Activated effector memory CD4-positive, alpha-beta T cell treated with anti-CD3 and anti-CD28 coated beads, Interleukin-2, amount 50 U/mL, for 16 hours (primary cell): ENCODE results near the gene ARF5.

Source experiments
- DNase-seq: peaks from one replicate; pipeline ENCODE4 v3.0.0-alpha.2; 2020

Gene ARF5

GRCh38 chr7:127589896-127590295, 1.7 kb downstream of the ARF5 start:
- no peak for DNase-seq

GRCh38 chr7:127591189-127591588, 3.0 kb downstream of the ARF5 start:
- DNase-seq, result no peak

GRCh38 chr7:127591591-127591990, 3.4 kb downstream of the ARF5 start:
- no peak for DNase-seq

GRCh38 chr7:127592550-127592949, 4.3 kb downstream of the ARF5 start:
- no peak for DNase-seq

DNA sequence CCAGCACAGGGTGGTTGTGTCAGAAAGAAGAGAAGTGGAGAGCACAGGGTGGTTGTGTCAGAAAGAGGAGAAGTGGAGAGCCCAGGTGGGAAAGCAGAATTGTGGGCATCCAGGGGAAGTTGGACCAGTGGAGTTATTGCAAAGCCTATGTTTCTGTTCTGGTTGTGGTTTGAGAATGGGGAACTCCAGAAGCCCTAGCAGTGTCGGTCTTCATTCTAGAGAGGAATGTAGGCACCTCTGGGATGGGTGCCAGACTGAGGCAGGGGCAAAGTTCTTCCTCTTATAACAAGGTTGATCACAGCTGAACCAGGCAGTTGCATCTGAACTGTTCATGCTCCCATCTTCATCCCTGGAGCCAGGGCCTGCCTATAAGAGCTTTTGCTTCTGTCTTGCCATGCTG, 6.3 kb downstream of the ARF5 start:
- no peak for DNase-seq

DNA sequence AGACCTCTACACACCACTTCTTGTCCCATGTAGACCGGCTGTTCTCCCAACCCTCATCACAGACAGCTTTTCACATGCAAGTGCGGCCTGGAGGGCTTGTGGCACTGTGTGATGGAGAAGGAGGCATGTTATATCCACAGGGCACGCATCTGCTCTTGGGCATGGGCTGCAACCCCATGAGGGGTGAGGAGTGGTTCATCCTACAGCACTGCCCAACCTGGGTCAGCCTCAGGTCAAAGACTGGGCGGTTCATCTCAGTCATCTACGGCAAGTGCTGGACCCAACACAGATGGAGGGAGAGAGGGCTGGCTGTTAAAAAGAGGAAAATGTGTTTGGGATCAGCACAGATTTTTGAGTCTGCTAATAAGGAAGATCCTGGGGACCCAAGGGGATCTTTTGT, 7.5 kb downstream of the ARF5 start:
- no peak for DNase-seq

GRCh38 chr7:127598318-127598717, 10.1 kb downstream of the ARF5 start:
- no peak for DNase-seq

- no peak for DNase-seq
Measured at GRCh38 chr7:127600885-127601284, 12.7 kb downstream of the ARF5 start.

- DNase-seq, result no peak
Measured at GRCh38 chr7:127608446-127608845, 20.2 kb downstream of the ARF5 start.

DNA sequence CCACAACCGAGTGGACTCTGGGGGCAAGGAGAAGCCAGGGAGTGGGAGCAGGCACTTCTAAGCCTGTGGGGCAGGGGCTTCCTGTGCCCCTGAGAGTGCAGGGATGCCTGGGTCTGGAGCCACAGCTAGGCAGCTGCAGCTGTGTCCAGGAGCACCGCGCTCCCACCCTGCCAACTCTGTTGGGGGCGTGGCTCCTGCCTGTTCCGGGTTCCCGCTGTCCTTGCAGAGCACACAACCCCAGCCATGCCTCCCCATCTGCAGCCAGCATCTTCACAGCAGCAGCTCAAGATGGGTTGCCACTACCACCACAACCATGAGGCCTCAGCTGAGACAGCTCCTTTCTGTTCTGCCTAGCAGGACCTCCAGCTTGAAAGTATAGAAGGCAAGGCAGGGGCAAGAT, 21.1 kb downstream of the ARF5 start:
- DNase-seq, result no peak

DNA sequence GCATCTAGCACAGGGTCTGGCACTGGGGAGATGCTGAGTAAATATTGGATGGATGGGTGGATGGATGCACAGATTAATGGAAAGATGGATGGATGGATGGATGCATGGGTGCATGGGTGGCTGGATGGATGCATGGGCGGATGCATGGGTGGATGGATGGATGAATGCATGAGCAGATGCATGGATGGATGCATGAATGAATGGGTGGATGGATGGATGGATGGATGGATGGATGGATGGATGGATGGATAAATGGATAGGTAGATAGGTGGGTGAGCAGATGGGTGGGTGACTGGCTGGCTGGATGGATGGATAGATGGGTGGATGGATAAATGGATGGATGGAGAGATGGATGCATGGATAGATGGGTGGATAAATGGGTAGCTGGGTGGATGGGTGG, 24.1 kb downstream of the ARF5 start:
- no peak for DNase-seq

GRCh38 chr7:127616724-127617123, 28.5 kb downstream of the ARF5 start:
- no peak for DNase-seq

DNA sequence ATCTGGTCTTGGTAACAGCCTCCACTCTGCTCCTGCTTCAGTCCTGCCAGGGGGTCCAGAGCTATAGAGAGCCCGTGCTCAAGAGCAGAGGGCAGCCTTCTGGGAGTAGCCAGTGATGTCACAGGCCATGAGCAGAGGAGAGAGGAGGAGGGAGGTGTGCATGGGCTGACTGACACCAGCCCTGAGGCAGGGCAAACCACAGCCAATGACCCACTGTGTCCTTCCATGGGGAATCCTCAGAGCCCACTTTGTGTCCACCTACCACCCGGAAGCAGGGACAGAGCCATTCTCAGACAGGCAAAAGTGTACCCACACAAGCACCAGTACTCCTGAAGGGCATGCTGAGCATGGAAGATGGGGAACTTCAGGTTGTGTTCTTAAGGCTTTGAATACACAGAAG, 29.8 kb downstream of the ARF5 start, which contains the start of gene PAX4:
PAX4 (minus strand) TSS at position 101 of the 400 bp plus-strand sequence. CDS start 2,214 bp downstream, outside the sequence.
- DNase-seq, result no peak

DNA sequence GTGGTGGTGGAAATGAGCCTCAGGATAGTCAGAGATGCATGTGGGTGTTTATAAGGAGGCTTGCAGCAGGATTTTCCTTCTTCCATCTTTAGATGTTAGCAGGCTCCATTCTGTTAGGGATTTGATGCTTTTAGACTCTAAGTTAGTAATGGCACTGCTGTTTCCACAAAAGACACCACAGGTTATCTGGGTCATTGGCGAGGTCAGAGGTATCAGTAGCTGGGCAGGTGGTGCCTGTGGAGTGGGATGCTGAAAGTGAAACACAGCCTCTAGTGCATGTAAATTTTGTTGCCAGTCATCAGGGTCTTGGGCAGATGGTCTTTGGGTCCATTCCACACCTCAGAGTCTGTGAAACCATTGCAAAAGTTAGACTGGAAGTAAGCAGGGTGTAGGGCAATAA, 30.6 kb downstream of the ARF5 start:
- DNase-seq, result no peak

GRCh38 chr7:127619681-127620405, 31.6 kb downstream of the ARF5 start:
- DNase-seq, result no peak

- no peak for DNase-seq
Measured at GRCh38 chr7:127620406-127621233, 32.4 kb downstream of the ARF5 start.

GRCh38 chr7:127625331-127625730, 37.1 kb downstream of the ARF5 start:
- DNase-seq, result no peak

DNA sequence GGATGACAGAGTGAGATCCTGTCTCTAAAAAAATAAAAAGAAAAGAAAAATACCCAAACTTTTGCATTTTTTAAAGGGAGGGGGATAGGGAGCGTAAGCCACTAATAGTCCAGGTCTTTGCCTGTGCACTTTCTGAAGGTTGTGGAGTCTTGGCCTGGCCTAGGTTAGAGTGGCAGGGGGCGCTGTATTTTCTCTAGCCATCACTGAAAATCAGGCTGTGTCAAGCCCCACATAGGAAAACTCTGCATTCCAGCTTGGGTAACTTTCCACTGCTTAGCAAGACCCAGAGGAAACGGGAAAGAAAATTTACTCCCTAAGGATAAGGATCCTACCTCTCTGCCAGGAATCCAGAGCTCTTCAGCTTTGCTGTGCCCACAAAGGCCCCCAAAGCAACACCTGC, 40.2 kb downstream of the ARF5 start:
- DNase-seq, result no peak

DNA sequence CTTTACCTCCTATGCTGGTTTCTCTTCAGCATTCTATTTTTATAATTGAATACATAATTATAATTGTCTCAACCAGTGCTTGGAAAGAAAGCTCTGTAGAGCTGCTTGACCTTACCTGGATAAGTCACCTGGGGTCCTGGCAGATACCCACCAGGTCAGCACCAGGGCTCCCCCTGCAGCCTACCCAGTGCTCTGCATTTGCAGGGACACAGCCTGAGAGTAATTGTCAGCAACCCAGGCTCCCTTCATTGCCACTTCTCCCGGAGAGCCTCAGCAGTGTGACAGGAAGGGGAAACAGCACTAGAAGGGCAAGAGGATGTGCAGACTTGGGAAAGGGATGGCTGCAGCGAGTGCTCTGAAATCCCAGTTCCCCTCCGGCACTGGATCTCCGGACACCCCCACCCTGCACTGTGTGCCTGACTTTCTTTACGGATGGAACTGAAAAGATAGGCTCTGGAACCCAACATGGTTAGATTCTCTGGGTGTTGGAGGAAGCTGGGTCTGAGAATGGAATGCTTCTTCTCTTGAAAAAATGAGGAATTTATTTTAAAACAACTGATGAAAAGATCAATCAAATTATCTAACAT, 41.1 kb downstream of the ARF5 start:
- DNase-seq, result peak; percentile 70

GRCh38 chr7:127632276-127632910, 44.2 kb downstream of the ARF5 start:
- DNase-seq, result no peak

- DNase-seq, result no peak
Measured at GRCh38 chr7:127635659-127636285, 47.6 kb downstream of the ARF5 start.

GRCh38 chr7:127638197-127638596, 50.0 kb downstream of the ARF5 start:
- no peak for DNase-seq
